ENCODE data around the gene PTPRN2. TPM values are rescaled to one million over a fixed set of nuclear protein-coding genes. Genes with fewer than 3 reads are reported as not detected.

The PTPRN2 gene
- total and polyA plus RNA-seq, 2 of the 8 experiments (the other 6 are each of a cell fraction or from before 2014, with no cell fraction given), result 2.6 to 4.5 TPM

DNA sequence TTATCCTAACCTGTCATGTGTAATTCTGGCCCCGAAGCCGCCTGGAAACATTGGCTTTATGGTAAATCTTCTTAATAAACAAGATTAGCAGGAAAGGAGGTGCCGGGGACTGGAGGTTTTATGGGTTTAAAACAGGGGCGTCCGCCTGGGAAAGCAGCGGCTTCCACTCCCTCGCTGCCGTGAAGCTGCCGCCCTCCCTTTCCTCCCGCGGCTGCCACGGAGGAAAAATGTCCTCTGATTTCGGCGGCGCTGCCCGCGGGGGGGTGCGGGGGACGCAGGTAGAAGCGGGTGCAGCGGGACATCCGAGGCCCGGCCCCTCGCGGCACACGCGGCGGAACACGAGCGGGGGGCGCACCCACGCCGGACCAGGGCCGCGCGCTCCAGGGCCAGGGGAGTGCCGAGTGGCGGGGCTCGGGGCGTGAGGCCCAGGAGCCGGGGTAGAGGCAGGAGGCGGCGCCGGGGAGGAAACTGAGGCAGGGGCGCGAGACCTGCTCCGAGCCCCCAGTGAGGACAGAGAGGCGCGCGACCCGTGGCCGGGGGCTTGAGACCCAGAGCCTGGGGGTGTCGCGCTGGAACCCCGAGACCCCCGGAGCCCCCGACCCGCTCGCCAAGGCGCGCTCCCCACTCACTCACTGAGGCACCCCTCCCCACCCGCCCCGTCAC lies 993 bp downstream of the PTPRN2 start (continued):
- TF ChIP-seq CHD2 (IDR thresholded peaks at IDR 0.05; ENCODE audit: low read length) (no peak), JUN (IDR thresholded peaks at IDR 0.05; ENCODE audit: low read depth, low read length) (no peak), TEAD4 (IDR thresholded peaks at IDR 0.05; ENCODE audit: low read depth, low read length) (no peak)

Measured in H1 (cell line).